GM18505 (cell line): Measurements from ENCODE around the gene TMPRSS12.
"Not testable (repeated sequence)": the region's sequence is repeated elsewhere in the genome, so short reads cannot be mapped to it uniquely, and the experiment has no call there.

Experiments used
- ATAC-seq: cut with Tn5 transposase; IDR thresholded peaks from one replicate; pipeline ENCODE4 v1.9.1; 2021; ENCODE audit not compliant: unreplicated experiment
- POLR2A ChIP-seq: IDR thresholded peaks from 4 replicates; pipeline ENCODE4 v1.6.1; 2011; ENCODE audit warnings: borderline replicate concordance; ENCODE audit not compliant: insufficient read depth, insufficient read length; ENCODE audit errors: extremely low read depth

TMPRSS12 gene

GRCh38 chr12:50839042-50839441, 3.7 kb upstream of the TMPRSS12 start:
- no peak for TF ChIP-seq POLR2A
- no peak for ATAC-seq

GRCh38 chr12:50840809-50841487, 1.8 kb upstream of the TMPRSS12 start:
- ATAC-seq, result no peak
- no peak for TF ChIP-seq POLR2A

- no peak for TF ChIP-seq POLR2A
- ATAC-seq, result no peak
Observed at GRCh38 chr12:50841716-50842531, 802 bp upstream of the TMPRSS12 start.

DNA sequence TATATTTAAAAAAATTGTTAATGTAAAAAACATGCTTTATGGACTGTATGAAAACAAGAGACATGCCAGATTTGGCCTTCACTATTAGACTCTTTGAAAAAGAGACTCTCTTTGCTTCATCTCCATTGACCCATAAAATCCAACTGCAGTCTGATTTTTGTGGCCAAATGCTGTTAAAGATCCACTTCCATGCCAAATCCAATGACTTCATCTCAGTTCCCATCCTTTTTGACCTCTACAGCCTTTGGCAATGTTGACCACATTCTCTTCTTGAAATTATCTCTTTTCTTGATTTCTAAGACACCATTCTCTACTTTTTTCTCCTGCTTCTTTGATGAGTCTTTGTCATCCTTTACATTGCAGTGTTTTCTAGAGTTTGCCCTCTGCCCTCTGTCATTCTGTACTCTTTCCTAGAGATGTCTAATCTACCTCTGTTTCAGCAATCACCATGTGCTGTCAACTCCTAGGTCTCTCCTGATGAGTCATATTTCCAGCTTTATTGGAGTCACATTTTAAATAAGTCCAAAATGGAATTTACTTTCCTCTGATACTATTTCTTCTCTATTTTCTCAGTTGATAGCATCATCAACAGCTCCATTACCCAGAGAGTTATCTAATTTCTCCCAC, 2.4 kb downstream of the TMPRSS12 start:
- no peak for TF ChIP-seq POLR2A
- ATAC-seq, result no peak

GRCh38 chr12:50848963-50849362, 6.2 kb downstream of the TMPRSS12 start:
- ATAC-seq, result no peak
- TF ChIP-seq POLR2A, result no peak

GRCh38 chr12:50855218-50855617, 12.5 kb downstream of the TMPRSS12 start:
- ATAC-seq, result not testable (repeated sequence)

- not testable (repeated sequence) for ATAC-seq
Observed at GRCh38 chr12:50855679-50856078, 13.0 kb downstream of the TMPRSS12 start.

DNA sequence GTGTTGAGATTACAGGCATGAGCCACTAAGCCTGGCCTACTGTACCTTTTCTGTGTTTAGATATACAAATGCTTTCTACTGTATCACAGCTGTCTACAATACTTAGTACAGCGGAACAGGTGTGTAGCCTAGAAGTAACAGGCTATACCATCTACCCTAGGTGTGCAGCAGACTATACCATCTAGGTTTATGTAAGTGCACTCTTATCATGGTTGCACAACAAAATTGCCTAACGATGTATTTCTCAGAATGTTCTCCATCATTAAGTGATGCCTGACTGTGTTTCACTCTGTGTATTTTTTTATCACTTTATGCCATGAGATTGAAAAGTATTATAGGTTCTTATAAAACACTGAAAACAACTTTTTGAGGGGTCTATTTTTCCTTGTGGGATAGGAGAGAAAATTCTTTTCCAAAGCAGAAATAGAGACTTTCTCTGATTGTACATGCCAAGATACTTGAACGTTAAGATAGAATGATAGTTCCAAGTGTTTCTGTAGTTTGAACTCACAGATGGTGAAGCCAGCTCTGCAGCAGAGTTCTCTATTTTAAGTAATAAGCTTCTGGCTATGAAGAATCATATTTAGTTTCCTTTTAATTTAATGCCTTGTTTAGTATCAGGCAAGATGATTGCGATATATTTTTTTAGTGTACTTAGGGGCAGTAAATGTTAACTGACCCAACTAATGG, 17.0 kb downstream of the TMPRSS12 start:
- ATAC-seq, result no peak

GRCh38 chr12:50862316-50862715, 19.6 kb downstream of the TMPRSS12 start:
- ATAC-seq, result no peak
- no peak for TF ChIP-seq POLR2A

More for the DNA sequence above, 17.0 kb downstream of the TMPRSS12 start:
- no peak for TF ChIP-seq POLR2A

GRCh38 chr12:50865266-50865665, 22.5 kb downstream of the TMPRSS12 start:
- ATAC-seq, result no peak
- no peak for TF ChIP-seq POLR2A

DNA sequence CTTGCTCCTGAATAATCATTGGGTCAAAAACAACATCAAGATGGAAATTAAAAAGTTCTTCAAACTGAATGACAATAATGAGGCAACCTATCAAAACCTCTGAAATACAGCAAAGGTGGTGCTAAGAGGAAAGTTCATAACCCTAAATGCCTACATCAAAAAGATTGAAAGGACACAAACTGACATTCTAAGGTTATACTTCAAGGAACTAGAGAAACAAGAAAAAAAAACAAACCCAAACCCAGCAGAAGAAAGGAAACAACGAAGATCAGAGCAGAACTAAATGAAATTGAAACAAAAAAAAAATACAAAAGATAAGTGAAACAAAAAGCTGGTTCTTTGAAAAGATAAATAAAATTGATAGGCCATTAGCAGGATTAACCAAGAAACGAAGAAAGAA, 26.2 kb downstream of the TMPRSS12 start:
- not testable (repeated sequence) for ATAC-seq

DNA sequence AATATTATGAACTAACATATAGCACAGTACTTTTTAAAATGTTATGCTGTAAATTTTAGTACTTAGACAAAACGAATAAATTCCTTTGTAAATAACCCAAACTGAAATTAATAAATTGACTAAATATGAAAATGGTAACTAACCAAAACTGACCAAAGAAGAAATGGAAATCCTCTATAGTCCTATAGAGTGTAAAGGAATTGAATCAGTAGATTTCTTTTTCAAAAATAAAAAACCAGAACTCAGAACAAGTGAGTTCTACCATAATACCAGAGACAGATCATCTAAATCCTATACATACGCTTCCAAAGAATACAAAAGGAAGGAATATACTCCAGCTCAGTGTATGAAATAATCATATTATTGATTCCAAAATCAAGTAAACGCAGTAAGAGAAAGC, 39.8 kb downstream of the TMPRSS12 start:
- no peak for TF ChIP-seq POLR2A
- ATAC-seq, result no peak

- TF ChIP-seq POLR2A, result no peak
- no peak for ATAC-seq
Observed at GRCh38 chr12:50887191-50887590, 44.5 kb downstream of the TMPRSS12 start.

DNA sequence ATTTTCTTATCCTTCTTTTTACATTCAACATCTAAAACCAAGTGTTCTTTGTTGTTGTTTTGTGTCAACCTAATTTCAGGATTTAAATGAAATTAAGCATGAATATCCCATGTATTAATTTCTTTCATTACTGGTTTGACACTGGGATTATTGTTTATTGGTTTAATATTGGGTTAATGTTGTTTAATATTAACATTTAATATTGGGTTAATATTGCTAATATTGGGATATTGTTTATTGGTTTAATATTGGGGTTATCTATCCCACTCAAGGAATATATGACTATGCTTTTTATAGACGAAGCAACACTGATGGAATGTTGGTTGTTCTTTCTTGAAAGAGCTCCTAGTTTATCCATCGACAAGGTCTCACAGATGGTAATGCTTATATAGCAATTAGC, 45.9 kb downstream of the TMPRSS12 start:
- TF ChIP-seq POLR2A, result no peak

GRCh38 chr12:50894241-50894640, 51.5 kb downstream of the TMPRSS12 start:
- TF ChIP-seq POLR2A, result no peak
- ATAC-seq, result no peak

More for the DNA sequence above, 45.9 kb downstream of the TMPRSS12 start:
- no peak for ATAC-seq
